GM19397 (cell line): ENCODE data around the gene BCAS1.

Experiments
- ATAC-seq: cut with Tn5 transposase; IDR thresholded peaks from one replicate; pipeline ENCODE4 v1.9.1; 2021; ENCODE audit warnings: mild to moderate bottlenecking, moderate library complexity; ENCODE audit not compliant: unreplicated experiment

The BCAS1 gene

DNA sequence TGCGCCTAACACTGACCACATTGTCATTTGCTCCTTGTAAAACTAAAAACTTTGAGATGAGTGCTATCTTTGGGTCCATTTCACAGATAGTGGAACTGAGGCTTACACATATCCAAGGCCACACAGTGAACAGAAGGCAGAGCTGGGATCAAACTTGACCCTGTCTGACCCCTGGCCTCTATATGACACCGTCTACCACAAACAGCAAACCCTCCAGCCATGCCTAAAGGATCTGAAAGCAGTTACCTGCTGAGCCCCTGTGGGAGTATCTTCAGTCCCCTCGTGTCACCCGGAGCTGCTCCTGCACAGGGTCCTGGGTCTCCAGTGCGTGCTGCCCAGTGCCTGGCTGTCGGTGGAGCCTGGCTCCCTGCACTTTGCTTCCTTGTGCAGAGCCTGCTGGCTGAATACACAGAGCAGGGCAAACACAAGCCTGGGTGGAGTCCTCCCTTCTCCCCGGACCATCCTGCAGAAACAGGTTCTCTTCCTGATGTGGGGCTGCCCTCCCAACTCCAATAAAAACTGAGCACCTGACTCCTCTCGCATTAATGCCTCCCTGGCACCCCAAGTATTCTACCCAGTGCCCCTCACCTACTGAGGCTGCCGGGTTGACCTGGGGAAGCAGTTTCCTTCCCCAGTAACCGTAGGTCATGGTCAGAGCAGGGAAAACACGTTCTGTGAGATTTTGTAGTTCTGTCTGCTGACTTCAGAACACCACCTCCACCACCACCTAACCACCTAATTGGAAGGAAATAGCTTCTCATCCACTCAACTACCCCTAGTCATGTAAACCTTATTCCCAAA is at the start of gene BCAS1:
Gene BCAS1 (minus strand): TSS at position 408 of the 801 bp plus-strand sequence. CDS start 11,876 bp downstream, outside the sequence.
- ATAC-seq, result no peak

GRCh38 chr20:54119744-54120143 is 49.4 kb upstream of the BCAS1 start:
- ATAC-seq, result no peak

DNA sequence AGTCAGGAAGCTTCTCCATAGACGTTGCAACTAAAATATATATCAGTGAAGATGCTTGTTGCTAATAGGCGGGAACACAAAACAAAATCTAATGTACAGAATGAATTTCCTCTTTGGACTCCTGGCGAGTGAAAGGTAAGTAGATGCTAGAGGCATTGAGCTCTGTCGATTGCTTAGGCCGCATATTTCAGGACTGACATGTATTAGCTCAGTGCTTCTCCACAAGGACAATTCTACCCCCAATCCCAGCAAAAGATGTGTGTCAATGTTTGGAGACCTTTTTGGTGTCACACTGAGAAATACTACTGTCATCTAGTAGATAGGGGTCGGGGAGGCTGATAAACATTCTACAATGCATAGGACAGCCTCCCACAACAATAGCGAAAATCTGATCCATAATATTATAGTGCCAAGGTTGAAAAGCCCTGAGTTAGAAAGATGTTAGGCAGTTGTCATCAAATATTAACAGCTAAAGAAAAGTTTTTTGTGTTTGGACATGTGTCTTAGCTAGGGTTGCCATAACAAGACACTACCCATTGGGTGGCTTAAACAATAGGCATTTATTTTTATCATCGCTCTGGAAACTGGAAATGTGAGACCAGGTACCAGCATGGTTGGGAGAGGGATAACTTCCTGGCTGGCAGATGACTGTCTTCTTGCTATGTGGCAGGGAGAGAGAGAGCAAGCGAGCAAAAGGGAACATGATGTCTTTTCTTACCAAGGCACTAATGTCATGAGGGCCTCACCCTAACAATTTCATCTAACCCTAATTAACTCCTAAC is 48.0 kb upstream of the BCAS1 start:
- ATAC-seq, result no peak

- ATAC-seq, result no peak
Measured at GRCh38 chr20:54116550-54117235, 46.3 kb upstream of the BCAS1 start.

DNA sequence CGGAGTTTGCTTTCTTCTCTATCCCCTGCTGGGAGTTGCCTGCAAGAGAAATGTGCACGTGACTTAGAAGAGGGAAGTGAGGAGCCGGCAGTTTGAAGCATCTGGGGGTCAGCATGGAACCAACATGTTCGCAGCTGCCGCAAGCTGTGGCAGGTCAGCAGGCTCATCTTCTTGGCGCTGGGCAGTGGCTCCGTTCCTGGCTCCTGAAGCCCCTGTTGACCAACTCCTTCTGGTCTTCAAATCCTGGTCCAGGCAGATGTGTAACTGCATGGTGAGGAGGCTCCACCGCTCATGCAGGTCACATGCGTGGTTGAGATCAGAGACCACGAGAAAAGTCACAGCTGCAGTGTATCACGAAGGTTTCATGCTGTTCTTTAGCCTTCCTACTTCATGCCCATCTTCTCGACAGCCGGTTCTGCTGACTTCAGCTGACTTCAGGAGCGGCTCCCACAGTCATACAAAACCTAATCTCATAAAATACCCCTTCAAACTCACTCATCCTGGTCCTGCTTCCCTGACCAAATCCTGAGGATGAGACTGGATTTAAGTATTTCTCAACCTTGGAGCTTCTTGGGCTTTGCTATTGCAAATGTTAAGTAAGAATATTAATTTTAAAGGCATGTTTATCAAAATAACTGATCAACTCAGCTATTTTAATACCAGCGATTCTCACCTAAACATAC is 44.9 kb upstream of the BCAS1 start:
- ATAC-seq, result no peak

DNA sequence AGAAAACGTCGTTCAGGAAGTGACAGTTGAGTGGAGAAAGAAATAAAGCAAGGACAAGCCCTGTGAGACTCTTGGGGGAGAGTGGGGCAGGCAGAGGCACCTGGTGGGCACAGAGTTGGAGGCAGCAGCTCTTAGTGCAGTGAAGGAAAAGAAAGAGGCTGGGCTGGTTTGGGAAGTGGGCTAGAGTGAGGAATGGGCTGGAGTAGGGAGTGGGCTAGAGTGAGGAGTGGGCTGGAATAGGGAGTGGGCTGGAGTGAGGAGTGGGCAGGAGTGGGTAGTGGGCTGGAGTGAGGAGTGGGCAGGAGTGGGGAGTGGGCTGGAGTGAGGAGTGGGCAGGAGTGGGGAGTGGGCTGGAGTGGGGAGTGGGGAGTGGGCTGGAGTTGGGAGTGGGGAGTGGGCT is 43.7 kb upstream of the BCAS1 start:
- no peak for ATAC-seq

DNA sequence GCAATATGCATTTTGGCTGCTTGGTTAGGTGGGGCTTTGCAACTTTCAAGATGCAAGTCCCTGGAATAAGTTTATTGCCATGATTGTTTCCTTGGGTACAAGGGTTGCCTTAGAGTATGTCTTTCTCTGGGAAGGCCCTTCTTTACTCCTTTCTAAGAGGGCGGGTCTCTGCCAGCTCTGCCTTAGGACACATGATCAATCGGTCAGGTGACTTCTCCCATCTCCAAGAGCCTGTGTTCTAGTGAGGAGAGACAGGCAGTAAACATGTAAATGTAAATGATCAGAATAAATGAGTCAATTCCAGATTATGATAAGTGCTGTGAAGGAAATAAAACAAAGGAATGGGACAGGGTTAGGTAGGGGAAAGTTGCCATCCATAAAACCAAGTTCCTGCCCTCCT is 43.2 kb upstream of the BCAS1 start:
- ATAC-seq, result no peak

DNA sequence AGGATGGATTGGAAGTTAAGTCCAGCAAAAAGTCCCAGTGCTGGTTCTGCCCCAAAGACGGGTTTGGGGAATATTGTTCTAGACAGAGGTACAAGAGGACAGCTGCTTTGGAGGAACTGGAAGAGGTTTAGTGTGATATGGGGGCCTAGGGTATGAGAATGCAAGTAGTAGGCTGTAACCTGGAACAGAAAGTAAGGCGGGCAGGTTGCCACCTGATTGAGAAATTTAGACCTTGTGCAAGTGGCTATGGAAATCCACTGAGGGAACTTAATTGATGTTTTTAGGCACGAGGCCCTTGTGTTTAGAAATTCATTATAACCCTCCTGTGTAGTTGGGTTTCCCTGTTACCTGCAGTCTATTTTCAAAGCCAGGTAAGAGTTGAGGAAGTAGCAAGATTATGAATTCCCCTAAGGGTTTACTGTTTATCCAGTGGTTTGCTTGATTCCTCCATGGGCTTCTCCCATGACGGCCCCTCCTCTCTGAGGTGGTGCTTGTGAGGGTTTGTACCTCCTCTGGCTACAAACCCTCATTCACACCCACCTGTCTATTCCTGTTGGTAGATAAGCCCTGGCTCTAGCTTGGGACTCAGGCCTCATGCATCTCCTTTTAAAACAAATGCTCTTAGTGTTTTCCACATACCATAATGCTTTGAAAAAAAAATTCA is 42.0 kb upstream of the BCAS1 start:
- ATAC-seq, result no peak

DNA sequence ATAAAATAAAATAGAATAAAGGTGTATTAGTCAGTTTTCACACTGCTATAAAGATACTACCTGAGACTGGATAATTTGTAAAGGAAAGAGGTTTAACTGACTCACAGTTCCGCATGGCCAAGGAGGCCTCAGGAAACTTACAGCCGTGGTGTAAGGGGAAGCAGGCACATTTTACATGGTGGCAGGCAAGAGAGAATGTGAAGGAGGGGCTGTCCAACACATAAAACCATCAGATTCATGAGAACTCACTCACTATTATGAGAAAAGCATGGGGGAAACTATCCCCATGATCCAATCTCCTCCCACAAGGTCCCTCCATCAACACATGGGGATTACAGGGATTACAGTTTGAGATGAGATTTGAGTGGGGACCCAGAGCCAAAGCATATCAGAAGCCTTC is 41.1 kb upstream of the BCAS1 start:
- ATAC-seq, result no peak

DNA sequence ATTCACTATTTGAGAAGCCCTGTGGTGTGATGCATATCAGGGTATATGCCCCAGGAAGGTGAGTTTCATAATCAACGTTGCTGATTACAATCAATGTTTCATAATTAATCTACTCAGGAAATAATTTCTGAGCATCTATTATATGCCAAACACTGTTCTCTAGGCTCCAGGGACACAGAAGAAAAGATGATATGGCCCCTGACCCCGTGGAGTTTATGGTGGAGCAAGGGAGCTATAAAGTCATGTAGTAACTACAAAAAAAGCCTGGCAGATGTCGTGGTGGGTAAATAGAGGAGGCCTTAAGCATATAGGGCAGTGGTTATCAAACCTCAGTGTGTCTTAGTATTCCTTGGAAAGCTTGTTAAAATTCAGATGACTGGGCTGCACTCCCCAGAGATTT is 40.1 kb upstream of the BCAS1 start:
- no peak for ATAC-seq

DNA sequence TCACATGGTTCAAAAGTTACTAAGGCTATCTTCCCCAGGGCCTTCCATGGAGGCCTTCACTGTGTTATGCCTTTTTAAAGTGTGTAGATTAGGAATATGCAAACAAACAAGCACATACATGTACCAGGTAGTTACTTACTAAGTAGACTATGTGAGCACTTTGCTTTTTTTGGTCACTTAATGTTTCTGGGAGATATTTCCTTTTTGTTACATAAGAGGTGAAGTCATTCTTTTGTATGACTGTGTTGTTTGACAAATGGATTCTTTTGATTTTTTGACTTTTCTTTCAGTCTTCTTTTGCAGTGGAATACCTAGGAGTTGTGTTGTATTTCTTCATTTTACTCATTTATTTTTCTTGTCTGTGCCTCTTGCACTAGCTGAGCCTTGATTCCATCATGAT is 39.6 kb upstream of the BCAS1 start:
- no peak for ATAC-seq

GRCh38 chr20:54108817-54109216 is 38.4 kb upstream of the BCAS1 start:
- no peak for ATAC-seq

GRCh38 chr20:54108326-54108642 is 37.9 kb upstream of the BCAS1 start:
- ATAC-seq, result no peak

- no peak for ATAC-seq
Measured at GRCh38 chr20:54107600-54108325, 37.4 kb upstream of the BCAS1 start.

- no peak for ATAC-seq
Measured at GRCh38 chr20:54107181-54107580, 36.8 kb upstream of the BCAS1 start.

GRCh38 chr20:54106162-54106561 is 35.8 kb upstream of the BCAS1 start:
- no peak for ATAC-seq

- no peak for ATAC-seq
Measured at GRCh38 chr20:54105653-54106052, 35.3 kb upstream of the BCAS1 start.

DNA sequence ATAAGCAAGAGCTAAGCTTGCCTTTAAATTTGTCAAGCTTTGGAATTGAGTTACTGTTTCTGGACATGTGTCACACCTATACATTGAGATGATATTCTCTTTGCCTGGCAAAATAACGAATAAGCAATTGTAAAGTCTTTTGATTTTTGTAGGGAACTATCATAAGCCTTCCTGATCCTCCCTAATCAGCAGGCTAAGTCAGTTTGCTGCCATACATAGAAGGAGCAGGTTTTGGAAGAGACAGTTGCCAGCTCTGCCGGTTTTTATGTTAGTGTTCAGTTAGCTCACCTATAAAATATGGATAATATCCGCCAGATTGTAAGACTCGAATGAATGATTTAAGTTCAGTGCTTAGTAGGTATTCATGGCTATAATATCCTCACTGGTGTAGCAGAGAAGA is 34.4 kb upstream of the BCAS1 start:
- ATAC-seq, result no peak

DNA sequence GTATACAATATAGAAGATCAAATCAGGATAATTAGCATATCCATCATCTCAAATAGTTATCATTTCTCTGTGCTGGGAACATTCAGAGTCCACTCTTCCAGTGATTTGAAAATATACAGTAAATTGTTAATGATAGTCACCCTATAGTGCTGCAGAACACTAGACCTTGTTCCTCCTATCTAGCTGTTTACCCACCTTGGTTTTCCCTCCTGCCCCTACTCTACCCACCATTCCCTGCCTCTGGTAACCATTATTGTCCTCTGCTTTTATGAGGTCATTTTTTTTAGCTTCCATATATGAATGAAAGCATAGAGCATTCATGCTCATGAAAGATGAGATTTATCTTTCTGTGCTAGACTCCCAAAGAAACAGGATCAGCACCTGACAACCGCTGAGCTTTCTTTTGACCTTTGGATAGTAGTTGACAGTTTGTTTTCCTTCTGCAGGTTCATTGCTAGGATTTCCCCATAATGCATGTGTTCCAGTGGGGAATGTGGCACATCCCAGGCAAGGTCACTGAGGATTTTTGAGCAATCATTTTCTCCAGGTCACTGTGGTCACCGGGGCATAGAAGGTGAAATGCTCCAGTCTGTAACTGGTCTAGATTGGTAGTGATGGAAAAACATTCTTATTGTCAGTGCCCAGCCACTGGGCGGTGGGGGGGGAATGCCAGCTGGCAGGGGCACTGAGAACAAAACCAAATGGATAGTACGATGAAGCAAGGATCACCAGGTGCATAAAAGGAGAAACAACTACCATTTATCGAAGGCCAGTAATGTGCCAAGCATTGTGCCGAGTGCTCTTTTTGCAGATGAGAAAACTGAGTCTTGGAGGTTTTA is 33.6 kb upstream of the BCAS1 start:
- ATAC-seq, result no peak
